Ishikawa (cell line): Measurements from ENCODE around the gene SBF2.

Experiments used
- CEBPB ChIP-seq: IDR thresholded peaks from 2 replicates; pipeline ENCODE4 v1.6.1; 2012
- CREB1 ChIP-seq: IDR thresholded peaks from 2 replicates; pipeline ENCODE4 v1.6.1; 2012; ENCODE audit warnings: low read depth
- EP300 ChIP-seq: IDR thresholded peaks from 2 replicates; pipeline ENCODE4 v1.6.1; 2012; ENCODE audit warnings: borderline replicate concordance
- FOXM1 ChIP-seq: IDR thresholded peaks from 2 replicates; pipeline ENCODE4 v1.6.1; 2012; ENCODE audit warnings: low read depth, borderline replicate concordance
- MAX ChIP-seq: IDR thresholded peaks from 2 replicates; pipeline ENCODE4 v1.6.1; 2012
- NFIC ChIP-seq: IDR thresholded peaks from 2 replicates; pipeline ENCODE4 v1.6.1; 2012
- RAD21 ChIP-seq: IDR thresholded peaks from 2 replicates; pipeline ENCODE4 v1.6.1; 2012; ENCODE audit warnings: low read depth
- TAF1 ChIP-seq: IDR thresholded peaks from 2 replicates; pipeline ENCODE4 v1.6.1; 2012; ENCODE audit warnings: low read depth, mild to moderate bottlenecking
- TCF12 ChIP-seq: IDR thresholded peaks from 2 replicates; pipeline ENCODE4 v1.6.1; 2012; ENCODE audit warnings: low read depth
- ZBTB7A ChIP-seq: IDR thresholded peaks from 2 replicates; pipeline ENCODE4 v1.6.1; 2012; ENCODE audit warnings: low read depth
- TF ChIP-seq, protein P1 (sequence below): IDR thresholded peaks from 2 replicates; pipeline ENCODE4 v1.6.1; 2012; ENCODE audit warnings: low read depth, mild to moderate bottlenecking
- TF ChIP-seq, protein P2 (sequence below): IDR thresholded peaks from 2 replicates; pipeline ENCODE4 v1.6.1; 2012

- TF ChIP-seq RAD21 (no peak), NFIC (no peak), CEBPB (no peak), TCF12 (no peak), ZBTB7A (no peak), TAF1 (no peak), FOXM1 (no peak), CREB1 (no peak), MAX (no peak), EP300 (no peak)
- TF ChIP-seq, protein P1, sequence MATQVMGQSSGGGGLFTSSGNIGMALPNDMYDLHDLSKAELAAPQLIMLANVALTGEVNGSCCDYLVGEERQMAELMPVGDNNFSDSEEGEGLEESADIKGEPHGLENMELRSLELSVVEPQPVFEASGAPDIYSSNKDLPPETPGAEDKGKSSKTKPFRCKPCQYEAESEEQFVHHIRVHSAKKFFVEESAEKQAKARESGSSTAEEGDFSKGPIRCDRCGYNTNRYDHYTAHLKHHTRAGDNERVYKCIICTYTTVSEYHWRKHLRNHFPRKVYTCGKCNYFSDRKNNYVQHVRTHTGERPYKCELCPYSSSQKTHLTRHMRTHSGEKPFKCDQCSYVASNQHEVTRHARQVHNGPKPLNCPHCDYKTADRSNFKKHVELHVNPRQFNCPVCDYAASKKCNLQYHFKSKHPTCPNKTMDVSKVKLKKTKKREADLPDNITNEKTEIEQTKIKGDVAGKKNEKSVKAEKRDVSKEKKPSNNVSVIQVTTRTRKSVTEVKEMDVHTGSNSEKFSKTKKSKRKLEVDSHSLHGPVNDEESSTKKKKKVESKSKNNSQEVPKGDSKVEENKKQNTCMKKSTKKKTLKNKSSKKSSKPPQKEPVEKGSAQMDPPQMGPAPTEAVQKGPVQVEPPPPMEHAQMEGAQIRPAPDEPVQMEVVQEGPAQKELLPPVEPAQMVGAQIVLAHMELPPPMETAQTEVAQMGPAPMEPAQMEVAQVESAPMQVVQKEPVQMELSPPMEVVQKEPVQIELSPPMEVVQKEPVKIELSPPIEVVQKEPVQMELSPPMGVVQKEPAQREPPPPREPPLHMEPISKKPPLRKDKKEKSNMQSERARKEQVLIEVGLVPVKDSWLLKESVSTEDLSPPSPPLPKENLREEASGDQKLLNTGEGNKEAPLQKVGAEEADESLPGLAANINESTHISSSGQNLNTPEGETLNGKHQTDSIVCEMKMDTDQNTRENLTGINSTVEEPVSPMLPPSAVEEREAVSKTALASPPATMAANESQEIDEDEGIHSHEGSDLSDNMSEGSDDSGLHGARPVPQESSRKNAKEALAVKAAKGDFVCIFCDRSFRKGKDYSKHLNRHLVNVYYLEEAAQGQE = no peak
- TF ChIP-seq, protein P2, sequence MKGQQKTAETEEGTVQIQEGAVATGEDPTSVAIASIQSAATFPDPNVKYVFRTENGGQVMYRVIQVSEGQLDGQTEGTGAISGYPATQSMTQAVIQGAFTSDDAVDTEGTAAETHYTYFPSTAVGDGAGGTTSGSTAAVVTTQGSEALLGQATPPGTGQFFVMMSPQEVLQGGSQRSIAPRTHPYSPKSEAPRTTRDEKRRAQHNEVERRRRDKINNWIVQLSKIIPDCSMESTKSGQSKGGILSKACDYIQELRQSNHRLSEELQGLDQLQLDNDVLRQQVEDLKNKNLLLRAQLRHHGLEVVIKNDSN = no peak
Observed at GRCh38 chr11:10331548-10332289, 37.7 kb upstream of the SBF2 start.
